ENCODE data around the gene TAOK2.
"Not testable (repeated sequence)": the region's sequence is repeated elsewhere in the genome, so short reads cannot be mapped to it uniquely, and the experiment has no call there.

The TAOK2 gene

GRCh38 chr16:29973384-29974246 lies at the start of gene TAOK2:
TSS of gene TAOK2 (plus strand) at chr16:29973868. CDS start at chr16:29977773, 3,905 bp downstream.
- Histone ChIP-seq H3K36me3 (ENCODE audit: control insufficient read depth, insufficient read depth, low read length) (peaks cover 14% of the 10 kb centered on the region), H3K4me3 (ENCODE audit: low read depth, low read length) (peak within 1 kb of the TSS; percentile 59), H3K27me3 (ENCODE audit: control insufficient read depth, insufficient read depth, low read length) (peaks cover 12% of the 10 kb centered on the region)

GRCh38 chr16:29925105-29925756 lies 48.4 kb upstream of the TAOK2 start:
- H3K9me3 ChIP-seq (ENCODE audit: control insufficient read depth, insufficient read depth, low read length): no peaks in the 10 kb centered on the region
- H3K4me1 ChIP-seq (ENCODE audit: control insufficient read depth, insufficient read depth, low read length): no peaks in the 10 kb centered on the region
- no peak overlapping the region for H3K9ac ChIP-seq (ENCODE audit: low read depth, low read length)
- H3K4me3 ChIP-seq (ENCODE audit: low read depth, low read length): peak overlapping the region; percentile 86
- no peaks in the 10 kb centered on the region for H3K27me3 ChIP-seq (ENCODE audit: control insufficient read depth, insufficient read depth, low read length)
- no peaks in the 10 kb centered on the region for H3K36me3 ChIP-seq (ENCODE audit: control insufficient read depth, insufficient read depth, low read length)

More at GRCh38 chr16:29973384-29974246, at the start of gene TAOK2:
- peaks cover 16% of the 10 kb centered on the region for H3K4me1 ChIP-seq (ENCODE audit: control insufficient read depth, insufficient read depth, low read length)
- H3K9ac ChIP-seq (ENCODE audit: low read depth, low read length): peak within 1 kb of the TSS; percentile 60
- H3K9me3 ChIP-seq (ENCODE audit: control insufficient read depth, insufficient read depth, low read length): peaks cover 10% of the 10 kb centered on the region

GRCh38 chr16:29925781-29926710 lies 47.6 kb upstream of the TAOK2 start, which contains the start of gene KCTD13:
TSS of gene KCTD13 (minus strand) at chr16:29926226. CDS start at chr16:29926033, 193 bp downstream.
- peak within 1 kb of the TSS; percentile 65 for H3K9ac ChIP-seq (ENCODE audit: low read depth, low read length)
- no peaks in the 10 kb centered on the region for H3K4me1 ChIP-seq (ENCODE audit: control insufficient read depth, insufficient read depth, low read length)
- H3K36me3 ChIP-seq (ENCODE audit: control insufficient read depth, insufficient read depth, low read length): no peaks in the 10 kb centered on the region
- H3K27me3 ChIP-seq (ENCODE audit: control insufficient read depth, insufficient read depth, low read length): no peaks in the 10 kb centered on the region
- H3K9me3 ChIP-seq (ENCODE audit: control insufficient read depth, insufficient read depth, low read length): no peaks in the 10 kb centered on the region
- H3K4me3 ChIP-seq (ENCODE audit: low read depth, low read length): peak within 1 kb of the TSS; percentile 86

GRCh38 chr16:29926711-29927052 lies 47.0 kb upstream of the TAOK2 start:
- H3K4me1 ChIP-seq (ENCODE audit: control insufficient read depth, insufficient read depth, low read length): no peaks in the 10 kb centered on the region
- no peaks in the 10 kb centered on the region for H3K36me3 ChIP-seq (ENCODE audit: control insufficient read depth, insufficient read depth, low read length)
- H3K4me3 ChIP-seq (ENCODE audit: low read depth, low read length): peak overlapping the region; percentile 86

GRCh38 chr16:29927070-29927905 lies 46.4 kb upstream of the TAOK2 start:
- no peaks in the 10 kb centered on the region for H3K27me3 ChIP-seq (ENCODE audit: control insufficient read depth, insufficient read depth, low read length)
- peak overlapping the region; percentile 86 for H3K4me3 ChIP-seq (ENCODE audit: low read depth, low read length)
- H3K9me3 ChIP-seq (ENCODE audit: control insufficient read depth, insufficient read depth, low read length): no peaks in the 10 kb centered on the region
- no peaks in the 10 kb centered on the region for H3K36me3 ChIP-seq (ENCODE audit: control insufficient read depth, insufficient read depth, low read length)
- H3K9ac ChIP-seq (ENCODE audit: low read depth, low read length): no peak overlapping the region
- no peaks in the 10 kb centered on the region for H3K4me1 ChIP-seq (ENCODE audit: control insufficient read depth, insufficient read depth, low read length)

More at GRCh38 chr16:29926711-29927052, 47.0 kb upstream of the TAOK2 start:
- Histone ChIP-seq H3K9ac (ENCODE audit: low read depth, low read length) (peak overlapping the region; percentile 50), H3K9me3 (ENCODE audit: control insufficient read depth, insufficient read depth, low read length) (no peaks in the 10 kb centered on the region), H3K27me3 (ENCODE audit: control insufficient read depth, insufficient read depth, low read length) (no peaks in the 10 kb centered on the region)

- not testable (repeated sequence) for H3K27me3 ChIP-seq (ENCODE audit: control insufficient read depth, insufficient read depth, low read length); H3K36me3 ChIP-seq (ENCODE audit: control insufficient read depth, insufficient read depth, low read length); H3K9ac ChIP-seq (ENCODE audit: low read depth, low read length); H3K9me3 ChIP-seq (ENCODE audit: control insufficient read depth, insufficient read depth, low read length); H3K4me3 ChIP-seq (ENCODE audit: low read depth, low read length); H3K4me1 ChIP-seq (ENCODE audit: control insufficient read depth, insufficient read depth, low read length)
These were observed 41.9 kb upstream of the TAOK2 start for GRCh38 chr16:29931750-29932149.

- Histone ChIP-seq H3K9ac (ENCODE audit: low read depth, low read length) (no peak overlapping the region), H3K36me3 (ENCODE audit: control insufficient read depth, insufficient read depth, low read length) (no peaks in the 10 kb centered on the region), H3K9me3 (ENCODE audit: control insufficient read depth, insufficient read depth, low read length) (no peaks in the 10 kb centered on the region), H3K4me3 (ENCODE audit: low read depth, low read length) (no peak overlapping the region), H3K27me3 (ENCODE audit: control insufficient read depth, insufficient read depth, low read length) (no peaks in the 10 kb centered on the region), H3K4me1 (ENCODE audit: control insufficient read depth, insufficient read depth, low read length) (peaks cover 7% of the 10 kb centered on the region)
These were observed 33.0 kb upstream of the TAOK2 start for GRCh38 chr16:29940656-29941055.

GRCh38 chr16:29943846-29944799 lies 29.5 kb upstream of the TAOK2 start:
- Histone ChIP-seq H3K27me3 (ENCODE audit: control insufficient read depth, insufficient read depth, low read length) (no peaks in the 10 kb centered on the region), H3K4me1 (ENCODE audit: control insufficient read depth, insufficient read depth, low read length) (peaks cover 7% of the 10 kb centered on the region), H3K9ac (ENCODE audit: low read depth, low read length) (no peak overlapping the region), H3K9me3 (ENCODE audit: control insufficient read depth, insufficient read depth, low read length) (no peaks in the 10 kb centered on the region), H3K36me3 (ENCODE audit: control insufficient read depth, insufficient read depth, low read length) (no peaks in the 10 kb centered on the region), H3K4me3 (ENCODE audit: low read depth, low read length) (no peak overlapping the region)

GRCh38 chr16:29947897-29948296 lies 25.8 kb upstream of the TAOK2 start:
- no peaks in the 10 kb centered on the region for H3K36me3 ChIP-seq (ENCODE audit: control insufficient read depth, insufficient read depth, low read length)
- H3K4me3 ChIP-seq (ENCODE audit: low read depth, low read length): no peak overlapping the region
- H3K9me3 ChIP-seq (ENCODE audit: control insufficient read depth, insufficient read depth, low read length): no peaks in the 10 kb centered on the region
- H3K27me3 ChIP-seq (ENCODE audit: control insufficient read depth, insufficient read depth, low read length): no peaks in the 10 kb centered on the region
- H3K9ac ChIP-seq (ENCODE audit: low read depth, low read length): no peak overlapping the region
- H3K4me1 ChIP-seq (ENCODE audit: control insufficient read depth, insufficient read depth, low read length): peaks cover 7% of the 10 kb centered on the region

GRCh38 chr16:29950806-29951461 lies 22.7 kb upstream of the TAOK2 start:
- Histone ChIP-seq H3K36me3 (ENCODE audit: control insufficient read depth, insufficient read depth, low read length) (no peaks in the 10 kb centered on the region), H3K4me3 (ENCODE audit: low read depth, low read length) (no peak overlapping the region), H3K4me1 (ENCODE audit: control insufficient read depth, insufficient read depth, low read length) (no peaks in the 10 kb centered on the region), H3K9ac (ENCODE audit: low read depth, low read length) (no peak overlapping the region), H3K27me3 (ENCODE audit: control insufficient read depth, insufficient read depth, low read length) (no peaks in the 10 kb centered on the region), H3K9me3 (ENCODE audit: control insufficient read depth, insufficient read depth, low read length) (no peaks in the 10 kb centered on the region)

All from iPS-15b (cell line).